Adrenal gland (tissue), 19 donors: Measurements from ENCODE around the gene HDAC4. TPM values are rescaled to one million over a fixed set of nuclear protein-coding genes. Genes with fewer than 3 reads are reported as not detected.
A peak's percentile ranks its signal among the peaks of the same experiment; 100 is the strongest.
"Not testable (repeated sequence)": the region's sequence is repeated elsewhere in the genome, so short reads cannot be mapped to it uniquely, and the experiment has no call there.

Source experiments
- DNase-seq, 7 donors: peaks; one replicate each; pipeline ENCODE4 v3.0.0-alpha.2; 2019 to 2020
- H3K27ac ChIP-seq, 5 donors: fragments of 200-600 bp; sonication (generic) in 4 of 5; 1 replicate in 3 of 5; 2 replicates in 2 of 5; pipeline versions ENCODE4 v1.5.1 to v1.8.0; 2016 to 2020; ENCODE audit warnings: mild to moderate bottlenecking in 1 of 5
- H3K27me3 ChIP-seq: fragments of 200-600 bp; 2 replicates; pipeline ENCODE4 v1.8.0; 2021
- H3K36me3 ChIP-seq, 2 donors: fragments of 200-600 bp; replicated peaks in 1 of 2; 1 replicate in 1 of 2; 2 replicates in 1 of 2; pipeline versions ENCODE4 v1.5.1 to v1.8.0; 2018 to 2022
- H3K4me1 ChIP-seq, 2 donors: fragments of 200-600 bp; replicated peaks in 1 of 2; 1 replicate in 1 of 2; 2 replicates in 1 of 2; pipeline versions ENCODE4 v1.5.1 to v1.8.0; 2018 to 2021
- H3K4me3 ChIP-seq, 4 donors: fragments of 200-600 bp; sonication (generic) in 3 of 4; one replicate each; pipeline ENCODE4 v1.5.1; 2016 to 2018
- H3K9me3 ChIP-seq, 3 donors: fragments of 200-600 bp; sonication (generic) in 1 of 3; replicated peaks in 1 of 3; 1 replicate in 2 of 3; 2 replicates in 1 of 3; pipeline versions ENCODE4 v1.5.1 to v1.8.0; 2016 to 2021
- CTCF ChIP-seq, 6 experiments: fragments of 450-650 bp in 4 of 6; fragments of 200-600 bp in 2 of 6; sonication (generic) in 1 of 6; IDR thresholded peaks; 1 replicate in 5 of 6; 2 replicates in 1 of 6; pipeline versions ENCODE4 v1.5.1 to v1.8.0; 2016 to 2021; ENCODE audit warnings: antibody characterized with exemption in 6 of 6, mild to moderate bottlenecking in 2 of 6, moderate library complexity in 1 of 6
- POLR2A ChIP-seq, 2 donors: fragments of 450-650 bp; IDR thresholded peaks; one replicate each; pipeline ENCODE4 v1.6.1; 2017; ENCODE audit warnings: antibody characterized with exemption in 2 of 2, mild to moderate bottlenecking in 2 of 2, moderate library complexity in 1 of 2
- WGBS, 4 donors: extraction: QIAGEN DNeasy Blood & Tissue Kit in 2 of 4; methylation state at CpG; one replicate each; pipeline versions ENCODE4 v1.1.5 to v1.1.7; 2013 to 2017; 5-methylcytosine and 5-hydroxymethylcytosine counted together
- intact Hi-C, 2 donors: fragments of 100-400 bp; cut with DNase I; formaldehyde crosslinking; loops; one replicate each; pipeline versions ENCODE4 v1.14.1 to v1.15.0; 2022 to 2023
- long read RNA-seq, 10 donors: library from polyadenylated mRNA in 3 of 10; unstranded in 2 of 10; stranded (forward) in 1 of 10; transcript quantifications; one replicate each; pipeline ENCODE4 v2.0.0 and lab custom pipeline, GENCODE V29; 2021 to 2026
- polyA plus RNA-seq, 3 donors: library from polyadenylated mRNA; stranded (reverse); fragments of 200-250 nt in 2 of 3; fragments of 350-450 nt in 1 of 3; fragmentation: Illumina TruSeq in 1 of 3; extraction: RNeasy Lipid Tissue Mini Kit (QIAGEN cat#74804) in 1 of 3; gene quantifications; one replicate each; pipeline ENCODE4 v1.2.3, GENCODE V29; 2013 to 2014
- total RNA-seq, 9 donors: library from RNA; depleted of rRNA in 4 of 9; stranded (reverse); fragments of >200 nt in 4 of 9; fragments of 120-200 nt in 1 of 9; fragmentation: NEBNext Ultra II Directional in 1 of 9; extraction: Animal tissue kit (Norgen Biotek cat#: 25700) in 1 of 9; gene quantifications; one replicate each; pipeline versions ENCODE4 v1.1.0 to v1.2.4, GENCODE V29; 2013 to 2023
- donor health status: healthy with polysubstance abuse.
- donor health status: Bipolar disorder and iron deficiency.
- donor health status: DM: yes; HTN: yes; CAD: no.
- donor health status: DM: no; HTN: no; CAD: no.
- donor health status: DM: no; HTN: no; CAD: no.
- donor health status: DM: yes; HTN: yes; CAD: no.

Gene HDAC4
- total RNA-seq = 10 to 100 TPM; 12.8 to 88.9 (median 39.4) TPM
- 10 to 100 TPM in 1 of 3 donors, 1 to 10 TPM in 2; 8.3 to 22.5 (median 8.7) TPM for polyA plus RNA-seq
- long read RNA-seq, donor 1 = 0 reads
- long read RNA-seq, donor 2, partial matches to known transcripts = 0 of 1 reads
- long read RNA-seq, donor 2, other reads (novel, unspliced or antisense) = 0 of 1 reads
- long read RNA-seq, donor 3 = 0 reads
- long read RNA-seq, donor 4, partial matches to known transcripts = 0 of 3 reads
- long read RNA-seq, donor 4, other reads (novel, unspliced or antisense) = 3 of 3 reads
- long read RNA-seq, donor 5, partial matches to known transcripts = 10 of 30 reads
- long read RNA-seq, donor 5, other reads (novel, unspliced or antisense) = 19 of 30 reads
- long read RNA-seq, donor 6, partial matches to known transcripts = 0 of 6 reads
- long read RNA-seq, donor 6, other reads (novel, unspliced or antisense) = 5 of 6 reads
- long read RNA-seq, donor 7 = 0 reads
- long read RNA-seq, donor 8, partial matches to known transcripts = 9 of 9 reads
- long read RNA-seq, donor 8, other reads (novel, unspliced or antisense) = 0 of 9 reads
- long read RNA-seq, donor 9 = 0 reads
- long read RNA-seq, donor 10 = 0 reads

GRCh38 chr2:239400596-239401066, at the start of gene HDAC4:
Gene HDAC4, minus strand, starts transcription at chr2:239401020. Its CDS starts 48,321 bp downstream, at chr2:239352699.
- H3K4me3 ChIP-seq = peak within 1 kb of the TSS; percentile 70 to 81 (median 72)
- peak in 1 of 2 donors; percentile 68 for TF ChIP-seq POLR2A (IDR thresholded peaks at IDR 0.05)
- peak in 1 of 6 experiments; percentile 9 for TF ChIP-seq CTCF (IDR thresholded peaks at IDR 0.05)
- H3K27ac ChIP-seq = peak within 1 kb of the TSS; percentile 97 to 100 (median 99)
- intact Hi-C loops = loop anchor here in 1 of 2 donors (10.0 kb wide), 1 partner anchor 484 kb away; no protein-coding TSS in a partner anchor
- DNase-seq = no peak
- H3K36me3 ChIP-seq = no peaks in the 10 kb centered on the region
- 0 to 1% methylated on average over 31 to 74 of the region's 78 CpGs; no CpG with 5 or more reads in 2 of the 4 donors for WGBS, 4 donors
- H3K4me1 ChIP-seq = peaks cover 25 to 49% of the 10 kb centered on the region in 2 donors
- no peaks in the 10 kb centered on the region for H3K9me3 ChIP-seq
- no peaks in the 10 kb centered on the region for H3K27me3 ChIP-seq

- H3K36me3 ChIP-seq, H3K4me3 ChIP-seq, intact Hi-C loops, H3K9me3 ChIP-seq, H3K27ac ChIP-seq, DNase-seq, H3K27me3 ChIP-seq: not testable (repeated sequence)
- peaks cover under 1 to 16% of the 10 kb centered on the region in 2 donors for H3K4me1 ChIP-seq
- 94% methylated on average over 3 to 31 of the region's 32 CpGs; no CpG with 5 or more reads in 1 of the 4 donors for WGBS, 4 donors
These were observed 48.6 kb upstream of the HDAC4 start for GRCh38 chr2:239449468-239449867.

GRCh38 chr2:239445771-239446524, 45.1 kb upstream of the HDAC4 start:
- WGBS, 4 donors = 63 to 79% (median 75%) methylated on average over 6 of the region's 6 CpGs
- H3K4me3 ChIP-seq = no peak overlapping the region
- no peaks in the 10 kb centered on the region for H3K36me3 ChIP-seq
- peak in 1 of 7 donors; percentile 14 for DNase-seq
- TF ChIP-seq CTCF (IDR thresholded peaks at IDR 0.05) (no peak), POLR2A (IDR thresholded peaks at IDR 0.05) (no peak)
- H3K27me3 ChIP-seq = no peaks in the 10 kb centered on the region
- H3K4me1 ChIP-seq = peaks cover 8 to 27% of the 10 kb centered on the region in 2 donors
- peak overlapping the region in 2 of 5 donors; percentile 53 to 78 for H3K27ac ChIP-seq
- intact Hi-C loops = no loop called here
- peaks cover 0 to 6% (median 0%) of the 10 kb centered on the region in 3 donors for H3K9me3 ChIP-seq

GRCh38 chr2:239444626-239445577, 44.1 kb upstream of the HDAC4 start:
- Histone ChIP-seq H3K27ac (peak overlapping the region in 2 of 5 donors; percentile 78 to 86), H3K4me3 (no peak overlapping the region), H3K9me3 (peaks cover 0 to 6% (median 0%) of the 10 kb centered on the region in 3 donors), H3K27me3 (no peaks in the 10 kb centered on the region), H3K36me3 (no peaks in the 10 kb centered on the region), H3K4me1 (peaks cover 8 to 32% of the 10 kb centered on the region in 2 donors)
- TF ChIP-seq POLR2A (IDR thresholded peaks at IDR 0.05) (no peak), CTCF (IDR thresholded peaks at IDR 0.05) (no peak)
- intact Hi-C loops = no loop called here
- WGBS, 4 donors = 57 to 64% (median 60%) methylated on average over 20 of the region's 20 CpGs
- peak in 6 of 7 donors; percentile 33 to 69 (median 52) for DNase-seq
